GM12878 (cell line): ENCODE data around the gene TBP. TPM values are rescaled to one million over a fixed set of nuclear protein-coding genes. Genes with fewer than 3 reads are reported as not detected.

Source experiments
- ATAC-seq: fragments of 200-7000 bp; cut with Tn5 transposase; 3 replicates; pipeline ENCODE4 v1.9.1; 2020; ENCODE audit warnings: mild to moderate bottlenecking, moderate library complexity
- BruUV-seq: library from RNA; stranded (reverse); fragments of 400-500 nt; replicated peaks from 2 replicates; lab custom pipeline; 2021; lab: Mats Ljungman, UMichigan
- CTCF ChIA-PET: fragments of 300-600 bp; sonication (Branson Sonifier 250); formaldehyde crosslinking; extraction: SDS; loops from one replicate; lab custom pipeline; 2021; ENCODE audit warnings: inconsistent platforms; lab: Yijun Ruan, JAX
- POLR2A ChIA-PET: fragments of 350-600 bp; formaldehyde crosslinking; extraction: SDS; loops from one replicate; lab custom pipeline; 2021; ENCODE audit warnings: inconsistent platforms; lab: Charles Lee
- RAD21 ChIA-PET: fragments of 300-600 bp; sonication (Branson Sonifier 250); formaldehyde crosslinking; loops from one replicate; lab custom pipeline; 2023; ENCODE audit warnings: antibody characterized with exemption; ENCODE audit not compliant: unreplicated experiment; lab: Charles Lee
- SMC1A ChIA-PET: fragments of 300-600 bp; sonication (Branson Sonifier 250); formaldehyde crosslinking; loops from one replicate; lab custom pipeline; 2023; ENCODE audit not compliant: unreplicated experiment, uncharacterized antibody; lab: Charles Lee
- DNase-seq: peaks from one replicate; pipeline ENCODE4 v3.0.0-alpha.2; 2011; ENCODE audit warnings: low read depth, low spot score
- FAIRE-seq: peaks from 3 replicates; lab custom pipeline; 2011; peaks lifted over from hg19 to GRCh38; lab: Jason Lieb, UNC
- H2AFZ ChIP-seq: 2 replicates; pipeline ENCODE4 v1.6.0; 2011; ENCODE audit warnings: low read depth, low read length, control low read depth; ENCODE audit not compliant: control insufficient read depth
- H3K27ac ChIP-seq: 2 replicates; pipeline ENCODE4 v1.5.1; 2011; ENCODE audit warnings: control low read depth; ENCODE audit not compliant: control insufficient read depth, insufficient read depth
- H3K27me3 ChIP-seq, 2 experiments: replicated peaks in 1 of 2; 2 replicates each; pipeline versions ENCODE4 v1.6.0 to v1.6.1; 2011; ENCODE audit warnings: low read length in 1 of 2; ENCODE audit not compliant: control insufficient read depth in 2 of 2, insufficient read depth in 2 of 2
- H3K36me3 ChIP-seq, 2 experiments: 2 replicates each; pipeline ENCODE4 v1.5.1; 2011; ENCODE audit warnings: low read length in 1 of 2; ENCODE audit not compliant: control insufficient read depth in 2 of 2, insufficient read depth in 2 of 2
- H3K4me1 ChIP-seq: 2 replicates; pipeline ENCODE4 v1.6.1; 2011; ENCODE audit warnings: mild to moderate bottlenecking, low read length, moderate library complexity, mixed read lengths; ENCODE audit not compliant: control insufficient read depth, insufficient read depth
- H3K4me2 ChIP-seq: 2 replicates; pipeline ENCODE4 v1.6.0; 2011; ENCODE audit warnings: control low read depth; ENCODE audit not compliant: control insufficient read depth, insufficient read depth
- H3K4me3 ChIP-seq: fragments of 200-600 bp; sonication (generic); 2 replicates; pipeline ENCODE4 v1.5.1; 2016
- H3K79me2 ChIP-seq: 2 replicates; pipeline ENCODE4 v1.6.0; 2011; ENCODE audit warnings: low read length; ENCODE audit not compliant: control insufficient read depth, insufficient read depth
- H3K9ac ChIP-seq: 2 replicates; pipeline ENCODE4 v1.8.0; 2011; ENCODE audit warnings: low read length, control low read depth, mixed read lengths; ENCODE audit not compliant: control insufficient read depth, insufficient read depth
- H3K9me3 ChIP-seq: replicated peaks from 3 replicates; pipeline ENCODE4 v1.5.1; 2011; ENCODE audit warnings: mild to moderate bottlenecking, low read length; ENCODE audit not compliant: control insufficient read depth, insufficient read depth
- H4K20me1 ChIP-seq: 2 replicates; pipeline ENCODE4 v1.6.0; 2011; ENCODE audit not compliant: control insufficient read depth, insufficient read depth
- ASH2L ChIP-seq: fragments of 300-600, 200-600 bp; sonication (generic); IDR thresholded peaks from 2 replicates; pipeline ENCODE4 v1.6.1; 2017; ENCODE audit warnings: low read depth, mild to moderate bottlenecking, borderline replicate concordance
- ATF2 ChIP-seq: IDR thresholded peaks from 2 replicates; pipeline ENCODE4 v1.6.1; 2012; ENCODE audit warnings: low read length, inconsistent platforms
- HDAC2 ChIP-seq: fragments of 200-600 bp; sonication (generic); IDR thresholded peaks from 2 replicates; pipeline ENCODE4 v1.6.1; 2017
- KAT2A ChIP-seq: conservative IDR thresholded peaks from 2 replicates; pipeline ENCODE4 v1.6.1; 2011; ENCODE audit warnings: low read depth, low read length; ENCODE audit not compliant: control insufficient read depth
- MEF2A ChIP-seq: IDR thresholded peaks from 2 replicates; pipeline ENCODE4 v1.6.1; 2011; ENCODE audit warnings: low read depth, mild to moderate bottlenecking, low read length, moderate library complexity; ENCODE audit not compliant: insufficient read depth
- RELA ChIP-seq: fragments of 450-650 bp; IDR thresholded peaks from 2 replicates; pipeline ENCODE4 v1.8.0; 2014; ENCODE audit warnings: borderline replicate concordance; ENCODE audit not compliant: partially characterized antibody
- in situ Hi-C: fragments of 300-500 bp; cut with MboI; formaldehyde crosslinking; loops from 9 replicates; pipeline ENCODE4 v1.14.3; 2018; ENCODE audit warnings: mixed read lengths
- intact Hi-C: fragments of 100-400 bp; cut with micrococcal nuclease; formaldehyde crosslinking; loops from one replicate; pipeline ENCODE4 v1.14.2; 2022; ENCODE audit not compliant: unreplicated experiment
- polyA plus RNA-seq, 11 experiments: library from polyadenylated mRNA; depleted of rRNA in 4 of 11; unstranded in 6 of 11; stranded (reverse) in 5 of 11; fragments of >200 nt; fragmentation: Nextera tagmentation in 4 of 11; fragmentation: Illumina TruSeq in 1 of 11; extraction: Ambion mirVana in 4 of 11; extraction: Trizol in 1 of 11; gene quantifications; 1 replicate in 1 of 11; 2 replicates in 10 of 11; pipeline versions ENCODE4 v1.2.1 to v1.2.3, GENCODE V29; 2011 to 2016; ENCODE audit warnings: inconsistent platforms in 2 of 11, missing spikeins in 2 of 11, low read depth in 1 of 11
- total RNA-seq, 4 experiments: library from RNA; depleted of rRNA in 3 of 4; stranded (reverse); fragments of >200 nt in 3 of 4; fragmentation: Illumina TruSeq in 1 of 4; extraction: Trizol in 1 of 4; gene quantifications; 2 replicates each; pipeline versions ENCODE4 v1.2.1 to v1.2.3, GENCODE V29; 2013 to 2021

TBP gene
- total and polyA plus RNA-seq, 10 of the 15 experiments (the other 5 are each of a cell fraction or from before 2014, with no cell fraction given): 13.6 to 39.5 (median 26.5) TPM

DNA sequence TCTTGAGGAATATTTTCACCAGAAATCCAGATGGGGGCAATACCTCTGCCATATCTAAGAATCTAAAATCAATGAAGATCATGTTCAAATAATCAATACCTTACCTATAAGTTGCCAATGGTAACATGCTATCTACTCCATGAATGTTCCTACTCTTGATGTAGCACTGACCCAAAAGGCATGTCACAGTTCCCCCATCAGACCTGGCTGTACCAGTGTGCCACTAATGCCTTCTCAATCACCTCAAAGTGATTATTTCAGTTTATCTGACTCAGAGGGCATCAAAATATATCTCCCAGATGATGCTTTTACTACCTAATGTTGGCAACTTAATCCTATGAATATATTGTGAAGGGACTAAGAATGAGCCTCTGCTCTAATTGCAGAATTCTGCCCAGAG lies 24.7 kb downstream of the TBP start:
- Histone ChIP-seq H2AFZ (no peak overlapping the region), H3K79me2 (peaks cover 15% of the 10 kb centered on the region), H4K20me1 (no peaks in the 10 kb centered on the region), H3K36me3 (peaks cover 0 to 22% of the 10 kb centered on the region in 2 experiments), H3K4me2 (no peak overlapping the region), H3K27ac (no peak overlapping the region), H3K27me3 (no peaks in the 10 kb centered on the region), H3K4me1 (no peaks in the 10 kb centered on the region), H3K9ac (no peak overlapping the region), H3K9me3 (no peaks in the 10 kb centered on the region), H3K4me3 (no peak overlapping the region)
- no peak for FAIRE-seq
- CTCF ChIA-PET: no interaction called here
- RAD21 ChIA-PET: no interaction called here
- ATAC-seq: no peak
- no peak for DNase-seq
- SMC1A ChIA-PET: no interaction called here
- intact Hi-C loops: no loop called here
- in situ Hi-C loops: no loop called here
- POLR2A ChIA-PET: no interaction called here
- TF ChIP-seq RELA (no peak), ASH2L (no peak), HDAC2 (no peak), MEF2A (no peak), KAT2A (no peak), ATF2 (no peak)
- no TSS peak for BruUV-seq
